ENCODE data around the gene LEO1.
A peak's percentile ranks its signal among the peaks of the same experiment; 100 is the strongest.

LEO1 gene

DNA sequence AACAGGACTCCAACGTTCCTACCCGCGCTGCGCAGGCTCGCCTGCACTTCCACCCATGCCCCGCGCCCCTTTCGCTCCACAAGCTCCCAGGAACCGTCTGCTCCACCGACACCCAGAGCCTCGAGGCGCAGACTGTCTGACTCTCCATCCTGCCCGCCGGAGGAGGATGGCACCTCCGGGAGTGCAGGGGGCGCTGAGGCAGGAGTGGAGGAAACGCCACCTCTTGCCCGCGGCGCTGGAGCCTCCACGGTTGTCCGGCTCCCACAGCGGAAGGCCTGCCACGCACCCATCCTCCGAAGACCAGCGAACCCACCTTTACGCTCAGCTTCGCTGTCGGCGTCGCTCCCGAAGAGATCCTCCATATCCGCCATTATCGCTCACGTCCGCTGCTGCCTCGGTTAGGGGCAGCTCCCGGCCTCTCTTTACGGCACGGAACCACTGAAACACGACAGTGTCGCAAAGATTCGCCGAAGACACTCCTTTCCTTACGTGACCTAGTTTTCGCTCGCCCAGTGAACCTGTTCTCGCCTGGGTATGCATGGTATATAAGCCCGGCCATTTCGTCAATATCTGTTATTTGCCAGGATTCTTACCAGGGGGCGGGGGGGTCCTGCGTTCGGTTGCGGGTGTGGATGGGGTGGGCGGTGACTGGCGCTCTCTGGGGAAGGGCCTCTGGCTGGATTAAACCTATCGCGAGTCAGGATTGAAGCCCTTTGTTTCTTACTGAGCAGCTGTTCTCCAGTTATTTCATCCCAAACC is at the start of gene LEO1:
Gene LEO1, minus strand, starts transcription at position 404 of the 759 bp plus-strand sequence. Its CDS starts 33 bp downstream, at position 371.
- DNase-seq: peak; percentile 97

- no peak for DNase-seq
Measured at GRCh38 chr15:52021128-52021671, 49.6 kb upstream of the LEO1 start.

GRCh38 chr15:52020221-52021085 is 48.9 kb upstream of the LEO1 start:
- DNase-seq: no peak

DNA sequence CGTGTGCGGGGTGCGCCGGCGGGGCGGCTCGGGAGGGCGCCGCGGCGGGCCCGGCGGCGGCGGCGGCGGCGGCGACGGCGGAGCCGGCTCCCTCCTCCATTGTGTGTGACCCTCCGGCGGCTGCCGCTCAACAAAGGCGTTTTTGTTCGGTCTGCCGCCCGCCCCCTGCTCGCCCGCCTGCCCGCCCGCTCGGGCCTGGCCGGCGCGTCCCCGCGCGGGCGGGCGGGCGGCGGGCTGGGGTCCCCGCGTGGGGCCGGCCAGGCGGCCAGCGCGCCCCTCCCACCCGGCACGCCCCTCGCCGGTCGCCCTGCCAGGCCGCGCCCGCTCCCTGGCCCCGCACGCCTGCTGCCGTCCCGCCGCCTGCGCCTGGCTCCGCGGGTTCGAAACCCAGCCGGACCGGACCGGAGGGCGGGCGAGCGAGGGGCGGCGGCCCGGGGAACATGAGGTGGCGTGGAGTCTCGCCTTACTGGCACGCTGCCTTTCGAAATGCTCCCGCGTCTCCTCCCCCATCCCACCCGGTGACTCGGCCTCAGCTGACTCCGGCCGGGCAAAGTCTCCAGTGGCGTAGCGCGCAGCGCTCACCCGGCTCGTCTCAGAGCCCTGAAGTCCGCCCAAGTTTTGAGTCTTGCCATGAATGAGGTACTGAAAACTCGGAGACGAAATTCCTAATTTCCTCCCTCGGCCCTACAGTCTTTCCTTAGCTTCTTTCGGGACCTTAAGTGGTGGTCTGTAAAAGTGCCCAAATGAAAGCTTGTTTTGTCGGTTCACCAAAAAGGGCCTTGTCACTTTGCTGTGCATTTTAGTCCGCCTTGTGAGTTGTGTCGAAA is 48.0 kb upstream of the LEO1 start:
- peak; percentile 88 for DNase-seq

GRCh38 chr15:52018693-52019393 is 47.3 kb upstream of the LEO1 start, which contains the start of gene MAPK6:
Gene MAPK6, plus strand, starts transcription at chr15:52019219. Its CDS starts 27,242 bp downstream, at chr15:52046461.
- DNase-seq: peak; percentile 98

DNA sequence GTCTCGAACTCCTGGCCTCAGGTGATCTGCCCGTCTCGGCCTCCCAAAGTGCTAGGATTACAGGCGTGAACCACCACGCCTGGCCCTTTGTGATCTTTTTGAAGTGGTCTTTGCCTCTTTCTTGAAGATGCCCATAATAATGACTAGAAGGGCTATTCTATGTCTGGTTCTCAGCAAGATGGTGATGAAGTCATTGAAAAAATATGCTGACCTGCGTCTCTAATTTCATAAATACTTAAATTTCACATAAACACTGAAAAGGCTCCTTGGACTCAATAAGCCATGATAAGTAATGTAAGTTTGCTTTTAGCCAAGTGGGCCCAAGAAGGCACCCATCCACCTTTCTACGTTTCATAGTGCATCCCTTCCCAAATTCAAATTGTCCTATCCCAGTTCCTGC is 46.7 kb upstream of the LEO1 start:
- DNase-seq: no peak

- no peak for DNase-seq
Measured at GRCh38 chr15:52016316-52016715, 44.7 kb upstream of the LEO1 start.

GRCh38 chr15:52014616-52015015 is 43.0 kb upstream of the LEO1 start:
- DNase-seq: no peak

GRCh38 chr15:52013151-52013791 is 41.7 kb upstream of the LEO1 start:
- DNase-seq: no peak

DNA sequence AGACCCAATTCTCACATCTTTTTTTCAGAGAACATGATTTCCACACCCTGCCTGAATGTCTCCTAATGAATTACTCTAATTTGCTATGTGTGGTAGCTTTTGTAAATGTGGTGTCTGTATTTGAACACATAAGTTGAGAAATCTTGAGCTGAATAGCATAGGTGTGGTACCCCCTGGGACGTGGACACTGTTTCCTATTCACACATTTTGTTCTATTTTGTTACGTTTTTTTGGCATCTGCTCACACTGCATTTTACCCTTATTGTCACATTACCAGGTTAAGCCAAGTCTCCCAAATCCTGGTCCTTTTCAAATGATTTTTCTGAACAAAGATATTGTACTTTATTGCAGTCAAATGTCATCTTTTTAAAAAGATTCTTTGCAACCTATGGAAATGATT is 40.6 kb upstream of the LEO1 start:
- no peak for DNase-seq

DNA sequence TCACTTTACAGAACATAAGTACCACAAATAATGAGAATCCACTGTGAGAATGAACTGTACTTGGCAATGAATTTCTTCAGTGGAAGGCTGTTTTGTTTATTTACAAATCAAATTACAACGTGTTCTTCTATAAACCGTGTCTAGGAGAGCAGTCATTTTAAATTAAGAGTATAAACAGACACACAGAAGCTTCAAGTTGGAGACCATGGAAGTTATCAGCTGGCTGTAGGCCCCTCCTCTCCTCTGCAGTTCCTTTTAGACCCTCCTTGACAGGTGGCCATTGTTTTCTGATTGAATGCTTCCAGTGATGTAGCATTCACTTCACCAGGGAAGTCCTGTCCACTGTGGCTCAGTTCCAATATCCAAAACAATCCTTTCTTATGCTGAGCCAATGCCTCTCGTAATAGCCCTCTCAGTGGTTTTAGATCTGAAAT is 40.1 kb upstream of the LEO1 start:
- DNase-seq: no peak

GRCh38 chr15:52010633-52011595 is 39.3 kb upstream of the LEO1 start:
- DNase-seq: no peak

- no peak for DNase-seq
Measured at GRCh38 chr15:52008698-52009434, 37.3 kb upstream of the LEO1 start.

DNA sequence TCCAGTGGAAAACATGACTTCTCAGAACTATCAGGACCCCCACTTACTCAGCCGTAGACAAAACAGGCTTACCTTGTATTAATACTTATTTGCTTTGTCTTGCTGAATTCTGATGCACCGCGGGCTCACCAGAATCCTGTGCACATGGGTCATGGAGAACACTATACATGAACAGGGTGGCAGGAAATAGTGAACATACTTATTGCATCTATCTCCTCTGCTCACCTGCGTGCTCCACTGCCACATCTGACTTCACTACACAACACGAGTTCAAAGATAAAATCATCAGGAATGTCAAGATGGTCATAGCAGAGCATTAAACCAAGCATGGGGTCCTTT is 36.8 kb upstream of the LEO1 start:
- DNase-seq: no peak

- DNase-seq: no peak
Measured at GRCh38 chr15:52006702-52007340, 35.2 kb upstream of the LEO1 start.

GRCh38 chr15:52005748-52006701 is 34.4 kb upstream of the LEO1 start:
- no peak for DNase-seq

DNA sequence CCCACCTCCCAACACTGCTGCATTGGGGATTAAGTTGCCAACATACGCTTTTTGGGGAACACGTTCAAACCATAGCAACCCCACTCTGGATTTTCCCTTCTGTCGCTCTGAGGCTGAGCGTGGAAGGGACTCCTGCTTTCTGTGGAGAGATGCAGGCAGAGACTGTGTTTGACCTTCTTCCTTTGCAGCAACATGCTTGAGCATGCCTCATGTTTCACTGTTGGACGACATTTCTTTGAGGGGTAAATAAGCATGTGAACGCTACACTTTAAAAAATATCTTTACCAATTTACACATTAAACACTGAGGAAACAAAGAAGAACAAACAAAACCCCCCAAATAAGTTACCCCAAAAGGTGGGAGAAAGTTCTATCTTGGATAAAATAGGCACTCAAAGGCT is 33.2 kb upstream of the LEO1 start:
- DNase-seq: no peak

- DNase-seq: no peak
Measured at GRCh38 chr15:52003710-52004109, 32.1 kb upstream of the LEO1 start.
